Spinal cord (tissue), 10 donors: ENCODE measurements around the gene NCOR2. TPM values are rescaled to one million over a fixed set of nuclear protein-coding genes. Genes with fewer than 3 reads are reported as not detected.

ENCODE experiments used
- DNase-seq, 6 donors: peaks; one replicate each; pipeline versions ENCODE4 v3.0.0 to v3.0.0-alpha.2; 2013 to 2015; ENCODE audit warnings: low spot score in 6 of 6, low read depth in 4 of 6
- H3K27ac ChIP-seq: one replicate; pipeline ENCODE4 v1.5.1; 2013; ENCODE audit warnings: low read depth, low read length, control low read depth
- H3K27me3 ChIP-seq: one replicate; pipeline ENCODE4 v1.6.1; 2013; ENCODE audit warnings: low read length; ENCODE audit not compliant: control insufficient read depth, insufficient read depth
- H3K36me3 ChIP-seq: one replicate; pipeline ENCODE4 v1.6.1; 2013; ENCODE audit warnings: low read length; ENCODE audit not compliant: control insufficient read depth, insufficient read depth
- H3K4me1 ChIP-seq: one replicate; pipeline ENCODE4 v1.6.1; 2013; ENCODE audit warnings: low read length; ENCODE audit not compliant: control insufficient read depth, insufficient read depth
- H3K4me3 ChIP-seq: one replicate; pipeline ENCODE4 v1.5.1; 2013; ENCODE audit warnings: low read depth, low read length, control low read depth
- H3K9me3 ChIP-seq: one replicate; pipeline ENCODE4 v1.6.1; 2013; ENCODE audit warnings: low read length; ENCODE audit not compliant: control insufficient read depth, insufficient read depth
- WGBS: methylation state at CpG from one replicate; pipeline ENCODE4 v1.1.5; 2013; ENCODE audit warnings: missing lambda C conversion rate; ENCODE audit not compliant: insufficient coverage; 5-methylcytosine and 5-hydroxymethylcytosine counted together
- polyA plus RNA-seq, 2 donors: library from polyadenylated mRNA; unstranded; fragments of 120-200 nt; gene quantifications; one replicate each; pipeline ENCODE4 v1.2.1, GENCODE V29; 2013; ENCODE audit not compliant: insufficient read length in 2 of 2
- total RNA-seq, 2 donors: library from RNA; depleted of rRNA in 1 of 2; stranded (reverse); fragments of 120-200 nt in 1 of 2; fragments of >200 nt in 1 of 2; gene quantifications; one replicate each; pipeline versions ENCODE4 v1.2.3 to v1.2.4, GENCODE V29; 2013 to 2014
- donor health status: healthy.

The NCOR2 gene
- total and polyA plus RNA-seq, 4 donors: 29.4 to 113 (median 67.7) TPM

- H3K36me3 ChIP-seq: peaks cover 23% of the 10 kb centered on the region
- peaks cover 77% of the 10 kb centered on the region for H3K4me1 ChIP-seq
- WGBS: 86% methylated on average over 23 of the region's 26 CpGs
- no peak overlapping the region for H3K27ac ChIP-seq
- H3K4me3 ChIP-seq: no peak overlapping the region
- no peaks in the 10 kb centered on the region for H3K9me3 ChIP-seq
- DNase-seq: no peak
- no peaks in the 10 kb centered on the region for H3K27me3 ChIP-seq
Measured at GRCh38 chr12:124545508-124546418, 21.6 kb downstream of the NCOR2 start.

GRCh38 chr12:124544983-124545382, 22.4 kb downstream of the NCOR2 start:
- H3K27me3 ChIP-seq: no peaks in the 10 kb centered on the region
- WGBS: 79% methylated on average over 8 of the region's 8 CpGs
- H3K9me3 ChIP-seq: no peaks in the 10 kb centered on the region
- no peak for DNase-seq
- H3K27ac ChIP-seq: no peak overlapping the region
- no peak overlapping the region for H3K4me3 ChIP-seq
- peaks cover 23% of the 10 kb centered on the region for H3K36me3 ChIP-seq
- H3K4me1 ChIP-seq: peaks cover 72% of the 10 kb centered on the region

GRCh38 chr12:124544311-124544970, 23.0 kb downstream of the NCOR2 start:
- peaks cover 72% of the 10 kb centered on the region for H3K4me1 ChIP-seq
- no peak overlapping the region for H3K4me3 ChIP-seq

GRCh38 chr12:124543590-124544310, 23.7 kb downstream of the NCOR2 start:
- peak overlapping the region; percentile 25 for H3K27ac ChIP-seq
- H3K4me1 ChIP-seq: peaks cover 72% of the 10 kb centered on the region
- H3K9me3 ChIP-seq: no peaks in the 10 kb centered on the region
- DNase-seq: peak in 2 of 6 donors; percentile 55 to 75
- no peak overlapping the region for H3K4me3 ChIP-seq
- 23% methylated on average over 32 of the region's 37 CpGs for WGBS
- H3K27me3 ChIP-seq: no peaks in the 10 kb centered on the region
- peaks cover 26% of the 10 kb centered on the region for H3K36me3 ChIP-seq

More at GRCh38 chr12:124544311-124544970, 23.0 kb downstream of the NCOR2 start:
- peaks cover 24% of the 10 kb centered on the region for H3K36me3 ChIP-seq
- H3K27me3 ChIP-seq: no peaks in the 10 kb centered on the region
- no peaks in the 10 kb centered on the region for H3K9me3 ChIP-seq
- WGBS: 50% methylated on average over 13 of the region's 16 CpGs
- no peak overlapping the region for H3K27ac ChIP-seq
- no peak for DNase-seq

GRCh38 chr12:124543052-124543589, 24.3 kb downstream of the NCOR2 start:
- peaks cover 29% of the 10 kb centered on the region for H3K36me3 ChIP-seq
- WGBS: 44% methylated on average over 11 of the region's 20 CpGs
- H3K4me3 ChIP-seq: no peak overlapping the region
- peak overlapping the region; percentile 52 for H3K27ac ChIP-seq
- H3K4me1 ChIP-seq: peaks cover 72% of the 10 kb centered on the region
- peak in 1 of 6 donors; percentile 50 for DNase-seq
- H3K9me3 ChIP-seq: no peaks in the 10 kb centered on the region
- H3K27me3 ChIP-seq: no peaks in the 10 kb centered on the region

GRCh38 chr12:124542021-124542949, 25.1 kb downstream of the NCOR2 start:
- peaks cover 29% of the 10 kb centered on the region for H3K36me3 ChIP-seq
- DNase-seq: no peak
- H3K27me3 ChIP-seq: no peaks in the 10 kb centered on the region
- peaks cover 78% of the 10 kb centered on the region for H3K4me1 ChIP-seq
- no peak overlapping the region for H3K4me3 ChIP-seq
- no peaks in the 10 kb centered on the region for H3K9me3 ChIP-seq
- H3K27ac ChIP-seq: no peak overlapping the region
- 80% methylated on average over 28 of the region's 28 CpGs for WGBS

GRCh38 chr12:124541322-124541721, 26.1 kb downstream of the NCOR2 start:
- 67% methylated on average over 1 of the region's 1 CpG for WGBS
- Histone ChIP-seq H3K4me3 (no peak overlapping the region), H3K4me1 (peaks cover 77% of the 10 kb centered on the region), H3K9me3 (no peaks in the 10 kb centered on the region), H3K27ac (no peak overlapping the region), H3K36me3 (peaks cover 29% of the 10 kb centered on the region), H3K27me3 (no peaks in the 10 kb centered on the region)
- no peak for DNase-seq

GRCh38 chr12:124539084-124540041, 28.0 kb downstream of the NCOR2 start:
- Histone ChIP-seq H3K27ac (peak overlapping the region; percentile 80), H3K4me1 (peaks cover 64% of the 10 kb centered on the region), H3K27me3 (no peaks in the 10 kb centered on the region), H3K36me3 (peaks cover 34% of the 10 kb centered on the region), H3K9me3 (no peaks in the 10 kb centered on the region), H3K4me3 (no peak overlapping the region)
- no peak for DNase-seq
- 75% methylated on average over 33 of the region's 37 CpGs for WGBS
